Right lobe of liver (tissue), 6 donors: ENCODE results near the gene CDC42BPB. TPM values are rescaled to one million over a fixed set of nuclear protein-coding genes. Genes with fewer than 3 reads are reported as not detected.

Experiments used
- ATAC-seq, 4 donors: fragments of 200-7000 bp; cut with Tn5 transposase; one replicate each; pipeline ENCODE4 v1.9.1; 2020; ENCODE audit warnings: mild to moderate bottlenecking in 4 of 4, moderate library complexity in 4 of 4
- DNase-seq, 3 donors: peaks; one replicate each; pipeline ENCODE4 v3.0.0-alpha.2; 2020
- H3K27ac ChIP-seq, 3 donors: fragments of 200-600 bp; one replicate each; pipeline ENCODE4 v1.8.0; 2022
- H3K27me3 ChIP-seq, 2 donors: fragments of 200-600 bp; one replicate each; pipeline ENCODE4 v1.8.0; 2022
- H3K36me3 ChIP-seq, 4 donors: fragments of 200-600 bp; sonication (generic) in 1 of 4; one replicate each; pipeline versions ENCODE4 v1.5.1 to v1.8.0; 2017 to 2022; ENCODE audit warnings: control low read depth in 1 of 4
- H3K4me1 ChIP-seq, 4 donors: fragments of 200-600 bp; sonication (generic) in 1 of 4; one replicate each; pipeline versions ENCODE4 v1.5.1 to v1.8.0; 2017 to 2022; ENCODE audit warnings: control low read depth in 1 of 4
- H3K4me3 ChIP-seq, 3 donors: fragments of 200-600 bp; one replicate each; pipeline ENCODE4 v1.8.0; 2022
- H3K9me3 ChIP-seq, 4 donors: fragments of 200-600 bp; sonication (generic) in 1 of 4; one replicate each; pipeline versions ENCODE4 v1.5.1 to v1.8.0; 2017 to 2022; ENCODE audit warnings: control low read depth in 1 of 4
- CTCF ChIP-seq, 4 donors: fragments of 200-600 bp in 3 of 4; fragments of 450-650 bp in 1 of 4; IDR thresholded peaks; one replicate each; pipeline versions ENCODE4 v1.5.1 to v1.8.0; 2016 to 2022; ENCODE audit warnings: antibody characterized with exemption in 4 of 4, mild to moderate bottlenecking in 2 of 4
- POLR2A ChIP-seq: fragments of 450-650 bp; IDR thresholded peaks from one replicate; pipeline ENCODE4 v1.6.1; 2017; ENCODE audit warnings: antibody characterized with exemption, mild to moderate bottlenecking
- WGBS: methylation state at CpG from one replicate; pipeline ENCODE4 v1.1.6; 2018; ENCODE audit warnings: low coverage, low lambda C conversion rate; ENCODE audit not compliant: insufficient coverage; ENCODE audit errors: missing lambda C conversion rate; 5-methylcytosine and 5-hydroxymethylcytosine counted together
- intact Hi-C, 2 donors: fragments of 100-400 bp; cut with DNase I; formaldehyde crosslinking; loops; one replicate each; pipeline versions ENCODE4 v1.11.2 to v1.14.1; 2022
- total RNA-seq, 6 experiments: library from RNA; depleted of rRNA in 2 of 6; stranded (reverse); fragments of >200 nt in 2 of 6; fragmentation: NEBNext Ultra II Directional in 3 of 6; extraction: Animal tissue kit (Norgen Biotek cat#: 25700) in 3 of 6; gene quantifications; one replicate each; pipeline versions ENCODE4 v1.1.0 to v1.2.4, GENCODE V29; 2016 to 2023
- donor health status: DM: no; HTN: yes; CAD: no.
- donor health status: DM: no; HTN: no; CAD: no.
- donor health status: DM: no; HTN: no; CAD: no.
- donor health status: DM: no; HTN: yes; CAD: no.
- donor health status: DM: no; HTN: yes; CAD: no.

CDC42BPB gene
- total RNA-seq, 6 experiments from 2014 or later = 38.4 to 55.5 (median 43.0) TPM

DNA sequence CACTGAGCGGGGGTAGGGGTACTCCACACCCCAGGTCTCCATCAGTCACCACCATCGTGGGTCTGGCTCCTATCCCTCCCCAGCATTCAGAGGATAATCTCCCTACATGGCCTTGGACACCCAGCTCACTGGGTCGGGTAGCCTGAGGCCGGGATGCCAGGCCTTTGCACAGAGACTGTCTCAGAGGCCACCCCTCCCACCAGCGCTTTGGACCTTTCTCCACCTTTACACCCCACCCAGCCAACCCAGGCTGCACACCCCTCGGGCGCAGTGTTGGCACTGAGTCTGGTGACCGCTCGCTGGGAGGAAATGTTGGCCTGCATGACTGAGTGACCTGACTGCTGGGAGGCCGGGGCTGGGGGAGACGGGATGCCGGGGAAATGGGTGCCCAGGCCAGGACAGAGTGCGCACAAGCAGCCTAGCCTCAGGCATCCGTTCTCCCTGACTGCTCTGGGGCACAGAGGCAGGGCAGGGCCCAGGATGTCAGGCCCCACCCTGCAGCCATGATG is 16.1 kb upstream of the CDC42BPB start:
- no peak overlapping the region for H3K27ac ChIP-seq
- peaks cover 0 to 8% (median 0%) of the 10 kb centered on the region in 4 donors for H3K4me1 ChIP-seq
- intact Hi-C loops = loop anchor here in 1 of 2 donors (10.0 kb wide), 1 partner anchor 221 kb away; no protein-coding TSS in a partner anchor
- WGBS = 90% methylated on average over 2 of the region's 14 CpGs
- DNase-seq (peak in 2 of 3 donors; percentile 47 to 51), ATAC-seq (no peak)
- H3K27me3 ChIP-seq = no peaks in the 10 kb centered on the region
- TF ChIP-seq POLR2A = no peak
- TF ChIP-seq CTCF (IDR thresholded peaks at IDR 0.05) = no peak
- no peaks in the 10 kb centered on the region for H3K36me3 ChIP-seq
- no peaks in the 10 kb centered on the region for H3K9me3 ChIP-seq
- no peak overlapping the region for H3K4me3 ChIP-seq

GRCh38 chr14:103072595-103073366 is 15.4 kb upstream of the CDC42BPB start:
- Histone ChIP-seq H3K27ac (no peak overlapping the region), H3K4me3 (no peak overlapping the region), H3K27me3 (no peaks in the 10 kb centered on the region), H3K9me3 (no peaks in the 10 kb centered on the region), H3K36me3 (no peaks in the 10 kb centered on the region), H3K4me1 (peaks cover 0 to 8% (median 0%) of the 10 kb centered on the region in 4 donors)
- TF ChIP-seq CTCF (IDR thresholded peaks at IDR 0.05) = no peak
- TF ChIP-seq POLR2A = no peak
- intact Hi-C loops = loop anchor here in 1 of 2 donors (10.0 kb wide), 1 partner anchor 222 kb away; no protein-coding TSS in a partner anchor
- WGBS = 90% methylated on average over 2 of the region's 21 CpGs
- DNase-seq (peak in 2 of 3 donors; percentile 53 to 59), ATAC-seq (peak in 1 of 4 donors; percentile 32)

GRCh38 chr14:103071544-103072251 is 14.3 kb upstream of the CDC42BPB start:
- H3K9me3 ChIP-seq = no peaks in the 10 kb centered on the region
- H3K27me3 ChIP-seq = no peaks in the 10 kb centered on the region
- no peak for TF ChIP-seq POLR2A
- no peak for TF ChIP-seq CTCF (IDR thresholded peaks at IDR 0.05)
- no peak overlapping the region for H3K4me3 ChIP-seq
- 66% methylated on average over 6 of the region's 32 CpGs for WGBS
- peaks cover 0 to 8% (median 0%) of the 10 kb centered on the region in 4 donors for H3K4me1 ChIP-seq
- DNase-seq = peak in 2 of 3 donors; percentile 48 to 64
- ATAC-seq = no peak
- intact Hi-C loops = loop anchor here in 1 of 2 donors (10.0 kb wide), 1 partner anchor 223 kb away; no protein-coding TSS in a partner anchor
- no peaks in the 10 kb centered on the region for H3K36me3 ChIP-seq
- H3K27ac ChIP-seq = peak overlapping the region in 1 of 3 donors; percentile 29

- intact Hi-C loops = loop anchor here in 1 of 2 donors (10.0 kb wide), 1 partner anchor 224 kb away; no protein-coding TSS in a partner anchor
- Histone ChIP-seq H3K27ac (peak overlapping the region in 1 of 3 donors; percentile 29), H3K36me3 (no peaks in the 10 kb centered on the region), H3K4me3 (no peak overlapping the region), H3K27me3 (no peaks in the 10 kb centered on the region), H3K4me1 (peaks cover 0 to 8% (median 0%) of the 10 kb centered on the region in 4 donors), H3K9me3 (no peaks in the 10 kb centered on the region)
- ATAC-seq (peak in 2 of 4 donors; percentile 34 to 39), DNase-seq (peak in 2 of 3 donors; percentile 52 to 64)
- TF ChIP-seq POLR2A (no peak), CTCF (IDR thresholded peaks at IDR 0.05) (no peak)
- WGBS = 56% methylated on average over 9 of the region's 21 CpGs
Measured at GRCh38 chr14:103070971-103071542, 13.7 kb upstream of the CDC42BPB start.
